ENCODE measurements around the gene PDIA3. TPM values are rescaled to one million over a fixed set of nuclear protein-coding genes. Genes with fewer than 3 reads are reported as not detected.

The PDIA3 gene
- total RNA-seq, 4 donors from 2014 or later = 68.0 to 107 (median 96.3) TPM

DNA sequence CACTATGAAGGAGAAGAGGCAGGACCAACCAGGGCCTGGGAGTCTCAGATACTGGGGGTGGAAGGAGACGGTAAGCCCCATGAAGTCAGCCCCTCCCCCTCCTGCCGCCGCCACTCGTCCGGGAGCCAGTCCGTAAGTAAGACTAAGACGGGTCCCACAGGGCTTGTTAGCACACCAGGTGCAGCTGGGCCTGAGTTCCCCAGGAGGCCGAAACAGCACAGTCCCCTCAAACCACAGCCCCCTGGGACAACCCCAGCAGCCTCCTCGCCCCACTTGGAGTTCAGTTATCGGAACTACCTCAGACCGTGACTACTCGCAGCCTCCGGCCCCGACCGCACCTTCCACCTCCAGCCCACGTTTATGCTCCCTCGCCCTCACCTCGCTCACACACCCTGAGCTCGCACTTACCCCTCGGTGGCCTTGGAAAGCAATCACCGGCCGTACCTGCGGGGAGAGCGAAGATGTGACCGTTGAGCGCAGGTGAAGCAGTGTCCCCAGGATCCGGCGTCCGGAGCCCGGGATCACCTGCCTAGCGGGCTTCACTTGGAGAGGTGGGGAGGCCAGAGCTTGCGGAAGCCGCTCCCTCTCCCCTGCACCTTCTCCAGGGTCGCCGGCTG lies 30.0 kb downstream of the PDIA3 start:
- peak in 1 of 2 donors; percentile 91 for DNase-seq (ENCODE audit: low spot score in 2 of 2)
- peak overlapping the region; percentile 61 for H3K4me3 ChIP-seq (ENCODE audit: low read depth, poor library complexity, severe bottlenecking)
- TF ChIP-seq, protein P1, sequence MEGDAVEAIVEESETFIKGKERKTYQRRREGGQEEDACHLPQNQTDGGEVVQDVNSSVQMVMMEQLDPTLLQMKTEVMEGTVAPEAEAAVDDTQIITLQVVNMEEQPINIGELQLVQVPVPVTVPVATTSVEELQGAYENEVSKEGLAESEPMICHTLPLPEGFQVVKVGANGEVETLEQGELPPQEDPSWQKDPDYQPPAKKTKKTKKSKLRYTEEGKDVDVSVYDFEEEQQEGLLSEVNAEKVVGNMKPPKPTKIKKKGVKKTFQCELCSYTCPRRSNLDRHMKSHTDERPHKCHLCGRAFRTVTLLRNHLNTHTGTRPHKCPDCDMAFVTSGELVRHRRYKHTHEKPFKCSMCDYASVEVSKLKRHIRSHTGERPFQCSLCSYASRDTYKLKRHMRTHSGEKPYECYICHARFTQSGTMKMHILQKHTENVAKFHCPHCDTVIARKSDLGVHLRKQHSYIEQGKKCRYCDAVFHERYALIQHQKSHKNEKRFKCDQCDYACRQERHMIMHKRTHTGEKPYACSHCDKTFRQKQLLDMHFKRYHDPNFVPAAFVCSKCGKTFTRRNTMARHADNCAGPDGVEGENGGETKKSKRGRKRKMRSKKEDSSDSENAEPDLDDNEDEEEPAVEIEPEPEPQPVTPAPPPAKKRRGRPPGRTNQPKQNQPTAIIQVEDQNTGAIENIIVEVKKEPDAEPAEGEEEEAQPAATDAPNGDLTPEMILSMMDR (IDR thresholded peaks at IDR 0.05) = no peak
- TF ChIP-seq POLR2A (IDR thresholded peaks at IDR 0.05) = no peak
- WGBS, 2 donors = 28 to 33% methylated on average over 30 to 31 of the region's 35 CpGs
- intact Hi-C loops (cut with DNase I; ENCODE audit: low total_unique reads) = no loop called here

DNA sequence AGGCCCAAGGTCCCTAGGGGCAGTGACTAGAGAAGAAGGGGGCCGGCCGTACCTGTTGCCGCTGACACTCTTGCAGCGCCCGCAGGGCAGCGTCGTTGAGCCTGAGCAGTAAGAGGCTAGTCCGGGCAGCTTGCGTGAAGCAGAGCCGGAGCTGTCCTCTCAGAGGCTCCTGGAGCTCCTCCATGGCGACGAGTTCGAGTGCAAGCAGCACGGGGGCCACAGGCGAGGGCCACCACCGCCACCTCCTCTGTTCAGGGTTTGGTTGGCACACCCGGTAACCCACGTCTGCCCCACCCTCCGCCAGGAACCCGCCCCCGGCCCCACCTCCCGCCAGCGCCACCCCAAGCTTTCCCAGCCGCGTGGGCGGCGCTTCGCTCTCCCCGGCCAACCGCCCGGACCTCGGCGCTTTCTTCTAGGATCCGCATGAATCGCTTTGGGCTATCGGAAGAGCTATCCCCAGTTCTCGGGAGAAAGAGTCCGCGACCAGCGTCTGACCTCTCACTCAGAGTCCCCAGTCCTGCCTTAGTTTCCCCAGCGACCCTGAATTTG lies 30.6 kb downstream of the PDIA3 start, which contains the start of gene ELL3:
ELL3 (minus strand) TSS at position 249 of the 549 bp plus-strand sequence; CDS start at position 184, 65 bp downstream.
- intact Hi-C loops (cut with DNase I; ENCODE audit: low total_unique reads) = no loop called here
- WGBS, 2 donors = 0 to 2% methylated on average over 10 to 18 of the region's 41 CpGs
- peak within 1 kb of the TSS; percentile 61 for H3K4me3 ChIP-seq (ENCODE audit: low read depth, poor library complexity, severe bottlenecking)
- DNase-seq (ENCODE audit: low spot score in 2 of 2) = peak; percentile 73 to 94
- no peak for TF ChIP-seq POLR2A (IDR thresholded peaks at IDR 0.05)
- TF ChIP-seq, protein P1 (IDR thresholded peaks at IDR 0.05) = no peak

DNA sequence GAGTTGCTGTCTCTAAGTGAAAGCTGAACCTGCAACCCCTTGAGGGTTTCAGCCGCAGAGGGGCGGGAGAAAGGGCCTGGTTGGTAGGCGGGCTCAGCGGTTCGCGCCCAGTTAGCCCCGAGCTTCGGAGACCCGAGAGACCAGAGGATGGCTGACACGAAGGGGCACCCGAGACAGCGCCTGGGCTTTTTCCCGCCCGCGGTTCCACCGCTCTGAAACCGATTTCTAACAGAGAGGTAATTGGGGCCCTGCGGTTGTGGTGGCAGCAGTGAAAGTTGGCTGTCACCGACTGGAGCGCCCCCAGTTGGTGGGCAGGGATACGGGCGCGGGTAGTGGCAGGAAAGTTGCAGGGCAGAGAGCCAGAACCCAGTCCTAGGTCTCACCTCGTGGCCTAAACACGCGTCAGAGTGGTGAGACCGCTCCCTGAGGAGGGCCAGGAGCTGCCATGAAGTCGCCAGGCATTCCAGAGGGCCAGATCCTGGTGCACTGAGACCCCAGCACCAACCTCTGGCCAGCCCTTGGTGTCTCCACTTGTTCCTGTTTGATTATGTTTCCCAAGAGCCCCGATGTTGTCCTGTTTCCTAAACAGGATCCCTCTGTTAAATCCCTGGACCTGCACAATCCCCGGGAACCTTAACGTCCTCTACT lies 31.2 kb downstream of the PDIA3 start:
- peak; percentile 76 to 97 for DNase-seq (ENCODE audit: low spot score in 2 of 2)
- TF ChIP-seq, protein P1 (IDR thresholded peaks at IDR 0.05) = peak in 1 of 3 donors; percentile 46
- TF ChIP-seq POLR2A (IDR thresholded peaks at IDR 0.05) = no peak
- peak overlapping the region; percentile 61 for H3K4me3 ChIP-seq (ENCODE audit: low read depth, poor library complexity, severe bottlenecking)
- 0 to 2% methylated on average over 26 to 27 of the region's 31 CpGs for WGBS, 2 donors
- intact Hi-C loops (cut with DNase I; ENCODE audit: low total_unique reads) = no loop called here

DNA sequence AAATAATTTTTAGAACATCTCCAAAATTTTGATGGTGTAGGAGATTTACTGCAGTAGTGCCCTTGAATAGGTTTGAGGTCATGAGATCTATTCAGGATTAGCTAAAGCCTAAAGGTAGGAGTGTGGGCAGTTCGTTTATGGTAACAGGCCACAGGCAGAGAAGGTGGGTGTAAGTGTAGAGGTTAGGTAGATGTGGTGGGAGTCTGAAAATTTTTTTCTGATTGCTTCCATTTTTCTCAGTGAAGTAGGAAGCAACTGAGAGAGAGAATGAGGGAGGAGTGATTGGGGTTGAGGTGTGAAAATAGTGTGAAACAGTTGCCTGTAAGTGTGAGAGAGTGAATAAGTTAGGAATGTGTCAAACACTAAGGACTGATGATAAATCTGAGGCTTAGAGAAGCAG lies 32.8 kb downstream of the PDIA3 start:
- WGBS, 2 donors = 87% methylated on average over 1 of the region's 1 CpG
- no peak overlapping the region for H3K4me3 ChIP-seq (ENCODE audit: low read depth, poor library complexity, severe bottlenecking)
- TF ChIP-seq POLR2A (IDR thresholded peaks at IDR 0.05) = no peak
- no peak for DNase-seq (ENCODE audit: low spot score in 2 of 2)
- intact Hi-C loops (cut with DNase I; ENCODE audit: low total_unique reads) = no loop called here

DNA sequence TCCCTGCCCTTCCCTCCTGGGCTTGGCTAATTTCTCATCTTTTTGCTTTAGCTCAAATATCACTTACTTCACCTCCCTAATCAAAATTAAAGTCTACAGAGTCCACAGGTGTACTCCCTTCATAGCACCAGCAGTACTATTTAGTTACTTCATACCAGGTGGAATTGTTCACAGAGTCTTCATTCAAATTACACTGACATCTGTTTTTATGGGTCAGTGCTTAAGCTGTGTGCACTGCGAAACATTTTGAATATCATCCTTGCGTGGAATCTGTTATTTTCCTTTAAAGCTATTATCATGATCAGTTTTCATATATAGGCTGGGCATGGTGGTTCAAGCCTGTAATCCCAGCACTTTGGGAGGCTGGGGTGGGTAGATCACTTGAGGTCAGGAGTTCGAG lies 43.2 kb downstream of the PDIA3 start:
- no peak for DNase-seq (ENCODE audit: low spot score in 2 of 2)
- no peak overlapping the region for H3K4me3 ChIP-seq (ENCODE audit: low read depth, poor library complexity, severe bottlenecking)
- TF ChIP-seq, protein P1 (IDR thresholded peaks at IDR 0.05) = no peak
- TF ChIP-seq POLR2A (IDR thresholded peaks at IDR 0.05) = no peak
- WGBS, 2 donors = 93 to 95% methylated on average over 3 of the region's 3 CpGs
- intact Hi-C loops (cut with DNase I; ENCODE audit: low total_unique reads) = no loop called here

DNA sequence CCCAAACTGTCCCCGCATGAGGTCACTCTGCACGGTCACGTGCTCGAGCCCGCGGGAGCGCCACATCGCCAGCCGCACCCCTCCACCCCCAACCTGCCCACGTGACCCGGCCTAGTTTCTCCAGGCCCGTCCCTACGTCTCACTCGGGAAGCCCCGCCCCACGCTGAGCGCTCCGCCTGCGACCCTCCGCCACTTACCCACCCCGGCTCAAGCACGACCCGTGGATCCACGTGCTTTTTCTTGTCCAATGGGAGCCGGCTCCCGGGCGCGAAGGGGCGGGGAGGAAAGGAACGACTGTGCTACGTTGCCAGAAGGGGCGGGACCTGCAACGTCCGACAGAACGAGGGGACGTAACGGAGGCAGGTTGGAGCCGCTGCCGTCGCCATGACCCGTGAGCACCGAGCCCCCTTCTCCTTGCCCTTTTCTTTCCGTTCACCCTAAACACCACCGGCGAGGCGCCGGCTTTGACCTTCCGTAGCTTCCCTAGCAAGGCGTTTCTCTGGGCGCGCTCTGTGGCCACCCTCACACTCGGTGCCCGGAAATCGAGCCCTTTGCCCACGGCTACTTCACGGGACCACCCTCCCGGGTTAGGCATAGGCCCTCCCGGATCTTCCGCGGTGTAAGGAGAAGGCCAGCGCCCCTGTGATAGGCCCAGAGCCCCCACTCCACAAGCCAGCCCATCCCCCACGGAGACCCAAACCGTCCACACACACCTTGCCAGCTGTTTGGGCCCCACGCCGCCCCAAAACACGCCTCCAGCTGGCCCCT lies 45.9 kb downstream of the PDIA3 start, which contains the start of gene SERF2:
SERF2 (plus strand) TSS at position 328 of the 768 bp plus-strand sequence; CDS start at position 385, 57 bp downstream.
- peak within 1 kb of the TSS; percentile 95 for H3K4me3 ChIP-seq (ENCODE audit: low read depth, poor library complexity, severe bottlenecking)
- intact Hi-C loops (cut with DNase I; ENCODE audit: low total_unique reads) = no loop called here
- TF ChIP-seq POLR2A (IDR thresholded peaks at IDR 0.05) = peak in 1 of 2 donors; percentile 97
- TF ChIP-seq, protein P1 (IDR thresholded peaks at IDR 0.05) = no peak
- WGBS, 2 donors = 1% methylated on average over 53 to 57 of the region's 66 CpGs
- DNase-seq (ENCODE audit: low spot score in 2 of 2) = peak; percentile 100
